Esophagus muscularis mucosa (tissue), 4 donors: ENCODE results near the gene MSRB1.

Experiments
- EP300 ChIP-seq: sonication (generic); formaldehyde crosslinking; IDR thresholded peaks from one replicate; pipeline ENCODE4 v1.6.1; 2017; ENCODE audit warnings: antibody characterized with exemption
- POLR2A ChIP-seq: fragments of 450-650 bp; IDR thresholded peaks from one replicate; pipeline ENCODE4 v1.6.1; 2017; ENCODE audit warnings: antibody characterized with exemption, moderate library complexity, mild to moderate bottlenecking, low read depth
- TF ChIP-seq, protein P1 (sequence below), 3 experiments: fragments of 200-600 bp in 2 of 3; fragments of 450-650 bp in 1 of 3; sonication (generic) in 2 of 3; IDR thresholded peaks; one replicate each; pipeline ENCODE4 v1.5.1; 2017 to 2019; ENCODE audit warnings: antibody characterized with exemption in 3 of 3, mild to moderate bottlenecking in 2 of 3, moderate library complexity in 1 of 3

DNA sequence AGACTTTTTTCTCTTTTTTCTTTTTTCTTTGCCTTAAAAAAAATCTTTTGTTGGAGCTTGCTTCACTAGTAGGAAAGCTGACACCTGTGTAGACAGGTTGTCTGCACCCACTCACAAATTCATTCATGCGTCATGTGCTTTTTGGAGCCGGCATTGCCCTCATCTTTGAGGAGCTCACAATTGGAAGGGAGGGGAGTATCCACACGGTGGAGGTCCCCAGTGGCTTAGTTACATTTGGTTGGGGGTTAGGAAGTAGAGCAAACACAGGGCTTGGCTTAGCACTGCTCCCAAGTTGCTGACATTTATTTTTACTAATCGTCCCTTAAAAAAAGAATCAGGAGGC lies 52.3 kb downstream of the MSRB1 start:
- TF ChIP-seq, protein P1, sequence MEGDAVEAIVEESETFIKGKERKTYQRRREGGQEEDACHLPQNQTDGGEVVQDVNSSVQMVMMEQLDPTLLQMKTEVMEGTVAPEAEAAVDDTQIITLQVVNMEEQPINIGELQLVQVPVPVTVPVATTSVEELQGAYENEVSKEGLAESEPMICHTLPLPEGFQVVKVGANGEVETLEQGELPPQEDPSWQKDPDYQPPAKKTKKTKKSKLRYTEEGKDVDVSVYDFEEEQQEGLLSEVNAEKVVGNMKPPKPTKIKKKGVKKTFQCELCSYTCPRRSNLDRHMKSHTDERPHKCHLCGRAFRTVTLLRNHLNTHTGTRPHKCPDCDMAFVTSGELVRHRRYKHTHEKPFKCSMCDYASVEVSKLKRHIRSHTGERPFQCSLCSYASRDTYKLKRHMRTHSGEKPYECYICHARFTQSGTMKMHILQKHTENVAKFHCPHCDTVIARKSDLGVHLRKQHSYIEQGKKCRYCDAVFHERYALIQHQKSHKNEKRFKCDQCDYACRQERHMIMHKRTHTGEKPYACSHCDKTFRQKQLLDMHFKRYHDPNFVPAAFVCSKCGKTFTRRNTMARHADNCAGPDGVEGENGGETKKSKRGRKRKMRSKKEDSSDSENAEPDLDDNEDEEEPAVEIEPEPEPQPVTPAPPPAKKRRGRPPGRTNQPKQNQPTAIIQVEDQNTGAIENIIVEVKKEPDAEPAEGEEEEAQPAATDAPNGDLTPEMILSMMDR (IDR thresholded peaks at IDR 0.05) = no peak
- TF ChIP-seq POLR2A (no peak), EP300 (no peak)
